Occipital lobe (tissue), 2 donors: Measurements from ENCODE around the gene TNNI3. TPM values are rescaled to one million over a fixed set of nuclear protein-coding genes. Genes with fewer than 3 reads are reported as not detected.
"Not testable (repeated sequence)": the region's sequence is repeated elsewhere in the genome, so short reads cannot be mapped to it uniquely, and the experiment has no call there.

ENCODE experiments used
- DNase-seq: peaks from one replicate; lab custom pipeline; 2025; lab: John Stamatoyannopoulos, UW
- total RNA-seq: library from RNA; depleted of rRNA; stranded (reverse); fragments of >200 nt; gene quantifications from one replicate; pipeline ENCODE4 v1.2.3, GENCODE V29; 2014

The TNNI3 gene
- total RNA-seq = not detected

DNA sequence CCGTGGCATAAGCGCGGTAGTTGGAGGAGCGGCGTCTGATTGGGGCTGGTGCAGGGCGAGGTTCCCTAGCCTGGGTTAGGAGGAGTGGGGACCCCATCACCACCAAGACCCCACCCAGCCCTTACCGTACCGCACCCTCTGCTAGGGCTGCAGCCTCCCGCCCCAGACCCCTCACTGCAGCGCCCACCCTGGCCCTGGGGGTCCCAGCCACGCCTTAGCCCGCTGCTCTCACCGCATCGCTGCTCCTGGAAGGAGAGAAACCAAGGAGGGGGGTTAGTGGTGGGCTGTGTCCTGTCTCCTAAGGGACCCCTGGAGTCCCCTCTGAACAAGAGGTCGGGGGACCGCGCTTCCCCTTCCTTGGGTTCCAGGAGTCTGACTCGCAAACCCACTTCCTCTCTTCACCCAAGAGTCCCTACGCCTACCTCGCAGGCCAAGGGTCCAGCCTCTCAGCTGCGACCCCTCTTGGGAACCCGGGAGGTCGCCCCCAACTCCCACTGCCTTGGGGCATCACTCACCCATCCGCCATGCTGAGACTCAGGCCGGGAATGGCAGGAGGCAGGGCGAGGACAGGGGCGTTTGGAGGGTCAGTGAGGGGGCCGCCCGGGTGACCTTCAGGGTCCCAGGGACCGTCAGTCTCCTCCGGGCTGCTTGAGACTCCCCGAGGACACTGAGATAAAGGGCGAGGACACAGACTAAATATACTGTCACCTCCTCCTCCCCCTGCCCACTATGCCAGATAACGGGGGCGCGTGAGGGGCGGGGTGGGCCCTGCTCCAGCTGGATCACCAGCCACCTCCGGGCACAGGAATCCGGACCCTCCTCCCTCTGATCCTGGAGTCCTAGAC lies at the start of gene TNNI3:
Gene TNNI3 (minus strand): TSS at position 669 of the 845 bp plus-strand sequence. CDS start 143 bp downstream, at position 526.
- DNase-seq = no peak

- peak; percentile 54 for DNase-seq
Observed at GRCh38 chr19:55206664-55207500, 49.4 kb upstream of the TNNI3 start.

GRCh38 chr19:55202199-55202598 lies 44.7 kb upstream of the TNNI3 start:
- not testable (repeated sequence) for DNase-seq

DNA sequence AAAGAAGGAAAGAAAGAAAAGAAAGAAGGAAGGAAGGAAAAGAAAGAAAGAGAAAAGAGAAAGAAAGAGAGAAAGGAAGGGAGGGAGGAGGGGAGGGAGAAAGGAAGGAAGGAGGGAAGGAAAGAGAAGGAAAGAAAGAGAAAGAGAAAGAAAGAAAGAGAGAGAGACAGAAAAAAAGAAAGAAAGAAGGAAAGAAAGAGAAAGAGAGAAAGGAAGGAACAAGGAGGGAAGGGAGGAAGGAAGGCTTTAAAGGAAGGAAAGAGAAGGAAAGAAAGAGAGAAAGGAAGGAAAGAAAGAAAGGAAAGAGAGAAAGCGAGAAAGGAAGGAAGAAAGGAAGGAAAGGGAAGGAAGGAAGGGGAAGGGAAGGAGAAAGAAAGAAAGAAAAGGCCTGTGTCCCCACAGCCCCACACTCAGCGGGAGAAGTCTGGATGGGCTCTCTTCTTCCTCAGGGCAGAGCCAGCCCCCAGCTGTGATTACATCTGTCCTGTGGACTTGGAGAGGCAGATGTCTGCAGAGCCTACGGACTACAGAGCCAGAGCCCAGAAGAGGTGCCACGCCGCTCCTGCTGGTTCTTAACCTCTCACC lies 42.2 kb upstream of the TNNI3 start:
- DNase-seq = no peak

DNA sequence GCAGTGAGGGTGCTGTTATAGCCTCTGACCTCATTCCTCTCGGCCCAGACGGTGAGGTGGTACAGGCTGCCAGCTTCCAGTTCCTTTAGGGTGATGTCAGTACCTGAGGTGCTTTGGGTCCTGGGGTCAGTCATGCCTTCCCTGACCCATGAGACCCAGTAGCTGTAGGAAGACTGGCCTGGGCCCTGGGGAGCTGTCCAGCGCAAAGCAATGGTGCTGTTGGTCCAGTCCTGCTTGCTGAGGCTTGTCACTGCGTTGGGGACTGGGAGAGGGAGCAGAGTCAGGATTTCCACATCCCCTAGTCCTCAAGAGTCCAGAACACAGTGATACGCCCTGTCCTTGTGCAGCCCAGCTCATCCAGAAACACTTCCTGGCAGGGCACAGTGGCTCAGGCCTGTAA lies 41.1 kb upstream of the TNNI3 start:
- DNase-seq = no peak

GRCh38 chr19:55197528-55197927 lies 40.0 kb upstream of the TNNI3 start:
- DNase-seq = no peak

DNA sequence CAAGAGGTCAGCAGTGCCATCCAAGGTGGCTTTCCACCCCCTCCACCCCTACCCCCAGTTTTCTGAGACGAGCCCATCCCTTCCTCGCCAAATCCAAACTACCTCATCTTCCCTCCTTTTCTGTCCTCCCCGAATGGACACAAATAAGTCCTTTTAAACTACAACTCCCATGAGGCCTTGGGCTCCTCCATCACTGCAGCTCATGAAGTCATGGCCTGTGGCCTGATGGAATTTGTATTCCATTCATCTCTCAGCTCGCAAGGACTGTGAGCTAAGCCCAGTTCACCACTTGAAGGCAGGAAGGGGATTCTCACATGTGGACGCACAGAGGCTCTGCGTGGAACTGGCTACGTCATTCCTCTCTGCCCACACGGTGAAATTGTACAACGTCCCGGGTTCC lies 39.3 kb upstream of the TNNI3 start:
- DNase-seq = no peak

GRCh38 chr19:55193481-55193880 lies 35.9 kb upstream of the TNNI3 start:
- peak; percentile 69 for DNase-seq

DNA sequence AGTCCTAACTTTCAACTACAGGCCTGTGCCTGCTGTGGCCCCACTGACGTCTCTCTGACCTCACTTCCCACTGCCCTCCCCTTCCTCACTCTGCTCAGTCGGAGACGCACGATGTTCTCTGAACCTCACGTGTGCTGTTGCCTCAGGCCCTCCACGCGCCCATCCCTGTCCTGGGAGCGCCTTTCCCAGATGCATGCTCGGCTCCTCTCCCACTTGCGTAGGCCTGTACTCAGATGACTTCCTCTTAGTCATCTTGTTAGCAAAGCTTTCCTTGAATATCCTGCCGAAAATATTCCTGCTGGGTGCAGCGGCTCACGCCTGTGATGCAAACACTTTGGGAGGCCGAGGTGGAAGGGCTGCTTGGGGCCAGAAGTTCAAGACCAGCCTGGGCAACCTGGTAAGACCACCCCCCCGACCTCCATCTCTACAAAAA lies 31.9 kb upstream of the TNNI3 start:
- DNase-seq = peak; percentile 76

- DNase-seq = no peak
Observed at GRCh38 chr19:55188625-55189024, 31.1 kb upstream of the TNNI3 start.

DNA sequence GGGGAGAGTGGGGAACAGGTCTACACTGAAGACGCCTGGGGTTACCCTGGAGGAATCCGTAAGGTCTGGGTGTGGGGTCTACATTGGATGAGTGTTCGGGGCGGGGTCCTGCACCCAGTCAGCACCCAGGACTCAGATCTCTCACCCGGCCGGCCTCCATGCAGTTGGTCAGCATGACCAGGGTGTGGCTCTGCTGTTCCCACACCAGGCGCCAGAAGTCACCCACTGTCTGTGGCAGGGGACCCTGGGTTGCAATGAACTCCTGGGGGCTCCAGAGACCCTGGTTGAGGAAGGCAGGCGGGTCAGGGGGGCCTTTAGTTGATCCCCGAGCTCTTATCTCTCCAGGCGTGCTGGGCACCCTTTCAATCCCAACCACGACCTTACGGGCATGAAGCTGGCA lies 28.5 kb upstream of the TNNI3 start:
- no peak for DNase-seq

DNA sequence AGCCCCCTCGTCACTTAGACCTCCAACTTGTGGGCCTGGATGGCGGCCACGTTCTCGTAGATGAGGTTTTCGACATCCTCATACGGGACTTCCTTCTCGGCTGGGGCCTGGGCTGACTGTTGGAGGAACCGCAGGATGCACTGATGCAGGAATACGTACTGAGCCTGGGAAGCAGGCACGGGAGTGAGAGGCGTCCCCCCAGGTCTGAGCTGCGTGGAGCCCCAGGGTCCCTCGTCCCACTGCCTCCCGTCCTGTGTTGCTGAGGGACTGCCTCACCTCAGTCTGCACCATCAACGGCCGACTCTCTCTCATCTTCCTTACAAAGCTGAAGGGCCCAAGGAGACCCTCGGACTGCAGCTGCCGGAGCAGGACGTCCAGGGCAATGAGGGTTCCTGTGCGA lies 24.2 kb upstream of the TNNI3 start:
- no peak for DNase-seq

- DNase-seq = peak; percentile 13
Observed at GRCh38 chr19:55179606-55180484, 22.3 kb upstream of the TNNI3 start, which contains the start of gene SYT5. Gene SYT5, minus strand, starts transcription at chr19:55180289. Its CDS starts 1,248 bp downstream, at chr19:55179041.

DNA sequence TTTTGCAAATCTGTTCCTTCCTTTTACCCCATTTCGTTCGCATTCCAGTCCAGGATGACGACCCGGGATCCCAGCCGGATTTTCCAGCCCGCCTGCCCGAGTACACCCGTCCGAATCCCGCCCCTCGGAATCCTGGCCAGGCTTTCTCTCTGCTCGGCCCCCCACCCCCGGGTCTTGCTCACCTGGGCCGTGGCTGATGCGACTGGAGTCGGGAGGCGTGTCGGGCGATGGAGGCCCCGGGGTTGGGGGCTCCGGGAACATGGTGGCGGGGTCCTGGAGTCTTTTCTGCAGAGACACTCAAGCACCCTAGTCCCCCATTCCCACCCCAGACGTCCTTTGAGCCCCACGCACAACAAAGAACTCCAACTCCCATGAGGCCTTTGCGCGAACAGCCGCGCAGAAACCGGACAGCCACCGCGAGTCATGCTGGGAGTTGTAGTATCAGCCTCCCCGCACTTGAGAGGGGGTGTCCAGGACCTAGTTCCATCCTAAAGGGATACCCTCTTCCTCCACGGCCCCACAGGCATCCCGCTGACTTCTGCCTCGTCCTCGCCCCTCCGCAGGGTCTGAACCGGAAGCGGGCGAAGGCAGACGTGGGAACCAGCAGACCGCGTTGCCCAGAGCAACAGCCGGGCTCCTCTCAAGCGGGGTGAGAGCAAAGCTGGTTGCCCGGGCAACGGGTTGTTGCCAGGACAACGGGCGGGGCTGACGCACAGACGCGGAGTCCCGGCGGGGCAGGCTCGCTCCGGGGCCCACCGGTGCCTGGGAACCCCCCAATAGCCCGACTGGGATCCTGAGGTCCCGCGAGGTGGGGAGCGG lies 21.5 kb upstream of the TNNI3 start:
- peak; percentile 88 for DNase-seq

DNA sequence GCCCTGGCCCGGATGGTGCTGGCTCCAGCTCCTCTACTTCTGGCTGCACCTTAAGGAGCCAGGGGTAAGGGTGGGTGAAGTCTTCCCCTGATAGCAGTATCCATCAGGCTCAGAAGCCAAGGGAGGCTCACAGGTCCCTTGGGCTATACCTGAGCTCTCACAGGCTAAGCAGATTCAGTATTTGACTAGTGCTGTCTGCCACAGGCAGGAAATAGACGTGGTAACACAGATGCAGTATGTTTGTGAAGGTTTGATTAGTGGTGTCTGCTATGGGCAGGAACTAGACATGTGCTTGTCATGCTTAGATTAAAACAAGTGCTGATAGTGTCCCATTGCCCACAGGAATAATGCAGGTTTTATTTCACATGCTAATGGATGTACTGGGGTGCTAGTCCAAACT lies 18.5 kb upstream of the TNNI3 start:
- DNase-seq = no peak

DNA sequence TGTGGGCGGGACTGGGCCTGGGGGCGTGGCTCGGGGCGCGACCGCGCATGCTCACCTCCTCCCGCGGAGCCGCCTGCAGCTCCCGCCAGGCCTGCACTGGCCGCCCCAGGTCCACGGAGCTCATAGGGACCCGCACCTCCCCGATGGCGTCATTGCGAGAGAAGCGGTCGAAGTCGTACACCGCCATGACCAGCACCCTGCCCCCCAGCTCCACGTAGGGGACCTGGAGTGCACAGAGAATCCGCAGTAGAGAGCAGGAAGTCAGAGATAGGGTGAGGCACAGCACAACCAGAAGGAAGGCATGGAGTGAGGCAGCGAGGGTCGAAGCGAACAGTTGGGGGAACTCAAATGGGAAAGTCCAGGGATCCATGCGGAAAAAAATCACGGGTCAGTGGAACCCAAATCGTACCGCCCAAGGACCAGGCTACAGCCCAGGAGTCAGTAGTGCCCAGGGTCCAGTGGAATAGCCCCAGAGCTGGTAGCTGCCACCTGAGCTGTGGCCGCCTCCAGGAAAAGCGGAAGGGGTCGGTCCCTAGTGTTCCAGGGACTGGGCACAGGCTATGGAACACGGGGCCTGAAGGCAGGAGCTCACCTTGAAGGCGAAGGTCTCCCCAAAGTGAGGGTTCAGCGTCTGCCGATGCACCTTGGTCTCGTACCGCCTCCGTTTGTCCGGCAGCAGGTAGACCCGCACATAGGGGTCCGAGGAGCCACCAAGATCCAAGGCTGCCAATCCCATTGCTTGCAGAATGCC lies 17.8 kb upstream of the TNNI3 start:
- DNase-seq = no peak

DNA sequence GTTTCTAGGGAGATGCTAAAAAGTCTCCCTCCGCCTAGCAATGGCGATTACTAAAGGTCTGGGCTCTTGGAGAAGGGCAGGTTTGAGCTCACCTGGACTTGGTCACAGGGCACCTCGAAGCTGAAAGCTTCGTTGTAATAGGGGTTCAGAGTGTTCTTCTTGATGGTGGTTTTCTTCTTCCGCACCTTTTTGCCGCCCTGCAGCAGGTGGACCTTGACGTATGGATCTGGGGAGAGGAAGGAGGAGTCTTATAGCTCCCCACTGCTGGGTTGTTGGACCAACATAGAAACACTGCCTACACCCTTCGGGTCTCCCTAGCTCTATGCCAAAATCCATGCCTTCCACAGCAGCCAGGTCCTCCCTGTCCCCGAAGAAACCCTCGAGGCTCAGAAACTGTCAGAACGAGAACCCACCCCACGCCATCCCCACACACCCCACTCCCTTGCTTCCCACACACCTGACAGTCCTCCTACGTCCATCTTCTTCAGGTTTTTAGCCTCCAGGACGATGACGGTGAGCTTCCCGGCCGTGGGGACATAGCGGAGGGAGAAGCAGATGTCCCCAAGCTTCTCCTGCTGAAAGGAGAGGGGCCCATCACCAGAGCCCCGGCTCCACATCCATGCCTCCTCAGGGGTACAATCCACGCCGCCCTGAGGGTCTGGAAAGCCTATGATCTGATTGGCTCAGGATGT lies 17.0 kb upstream of the TNNI3 start:
- no peak for DNase-seq

DNA sequence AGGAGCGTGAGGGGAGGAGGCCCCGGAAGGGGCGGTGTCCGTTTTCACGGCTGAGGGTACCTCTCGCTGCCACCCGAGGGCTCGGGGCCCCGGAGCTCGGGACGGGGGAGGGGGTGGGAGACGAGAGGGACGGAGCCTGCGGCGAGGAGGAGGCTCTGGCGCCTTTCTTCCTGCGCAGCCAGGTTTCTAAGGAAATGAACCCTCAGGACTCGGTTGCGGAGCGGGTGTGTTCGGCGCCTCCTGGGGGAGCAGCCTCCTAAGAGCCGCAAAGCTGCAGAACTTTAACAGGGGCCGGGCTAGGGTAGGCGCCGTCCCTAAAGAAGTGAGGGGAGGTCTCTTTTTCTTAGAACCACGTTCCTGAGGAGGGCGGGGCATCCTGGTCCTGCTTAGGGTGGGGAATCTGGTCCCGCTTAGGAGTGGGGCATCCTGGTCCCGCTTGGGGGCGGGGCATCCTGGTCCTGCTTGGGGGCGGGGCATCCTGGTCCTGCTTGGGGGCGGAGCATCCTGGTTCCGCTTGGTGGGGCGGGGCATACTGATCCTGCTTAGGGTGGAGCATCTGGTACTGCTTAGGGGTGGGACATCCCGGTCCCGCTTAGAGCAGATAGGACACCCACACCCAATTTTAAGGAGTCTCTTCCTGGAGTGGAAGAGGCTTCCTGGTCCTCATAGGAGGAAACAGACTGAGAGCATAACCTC lies 16.3 kb upstream of the TNNI3 start:
- DNase-seq = no peak
